Hepatic stellate cell (primary cell): ENCODE results near the gene XRCC5.
"Not testable (repeated sequence)": the region's sequence is repeated elsewhere in the genome, so short reads cannot be mapped to it uniquely, and the experiment has no call there.

ENCODE experiments used
- DNase-seq: peaks from one replicate; pipeline ENCODE4 v3.0.0; 2011; ENCODE audit warnings: low spot score

XRCC5 gene

DNA sequence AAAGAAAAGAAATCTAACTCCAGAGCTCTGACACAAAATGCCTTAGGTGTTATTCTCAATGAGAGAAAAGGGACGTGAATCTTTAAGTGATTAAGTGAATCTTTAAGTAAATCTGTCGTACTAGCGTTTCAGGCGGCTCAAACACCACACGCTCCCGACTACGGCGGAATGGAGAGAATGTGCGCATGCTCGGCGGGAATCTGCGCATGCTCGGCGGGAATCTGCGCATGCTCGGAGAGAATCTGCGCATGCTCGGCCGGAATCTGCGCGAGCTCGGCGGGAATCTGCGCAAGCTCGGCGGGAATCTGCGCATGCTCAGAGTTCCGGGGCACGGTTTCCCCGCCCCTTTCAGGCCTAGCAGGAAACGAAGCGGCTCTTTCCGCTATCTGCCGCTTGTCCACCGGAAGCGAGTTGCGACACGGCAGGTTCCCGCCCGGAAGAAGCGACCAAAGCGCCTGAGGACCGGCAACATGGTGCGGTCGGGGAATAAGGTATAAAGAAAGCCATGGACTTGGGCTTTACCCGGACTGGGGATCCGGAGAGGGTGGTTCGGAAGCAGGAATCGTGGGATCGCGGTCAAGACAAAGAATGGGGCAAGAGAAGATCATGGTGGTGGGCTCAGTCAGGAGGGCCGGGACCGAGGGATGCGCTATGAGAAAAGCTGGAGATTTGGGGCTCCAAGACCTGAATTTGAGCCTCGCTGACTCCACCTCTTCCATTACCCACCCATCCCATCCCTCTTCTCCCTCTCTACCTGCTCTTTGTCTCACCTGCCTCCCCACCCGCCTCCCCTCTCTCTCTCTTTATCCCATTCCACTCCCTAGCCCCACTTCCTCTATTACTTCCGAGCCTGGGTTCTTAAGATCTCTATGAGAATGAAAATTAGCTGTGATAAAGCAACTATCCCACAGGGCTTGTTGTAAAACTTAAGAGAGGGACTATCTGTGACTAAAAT is at the start of gene XRCC5:
Gene XRCC5, plus strand, starts transcription at position 382 of the 955 bp plus-strand sequence. Its CDS starts 89 bp downstream, at position 471.
- DNase-seq: peak; percentile 92

DNA sequence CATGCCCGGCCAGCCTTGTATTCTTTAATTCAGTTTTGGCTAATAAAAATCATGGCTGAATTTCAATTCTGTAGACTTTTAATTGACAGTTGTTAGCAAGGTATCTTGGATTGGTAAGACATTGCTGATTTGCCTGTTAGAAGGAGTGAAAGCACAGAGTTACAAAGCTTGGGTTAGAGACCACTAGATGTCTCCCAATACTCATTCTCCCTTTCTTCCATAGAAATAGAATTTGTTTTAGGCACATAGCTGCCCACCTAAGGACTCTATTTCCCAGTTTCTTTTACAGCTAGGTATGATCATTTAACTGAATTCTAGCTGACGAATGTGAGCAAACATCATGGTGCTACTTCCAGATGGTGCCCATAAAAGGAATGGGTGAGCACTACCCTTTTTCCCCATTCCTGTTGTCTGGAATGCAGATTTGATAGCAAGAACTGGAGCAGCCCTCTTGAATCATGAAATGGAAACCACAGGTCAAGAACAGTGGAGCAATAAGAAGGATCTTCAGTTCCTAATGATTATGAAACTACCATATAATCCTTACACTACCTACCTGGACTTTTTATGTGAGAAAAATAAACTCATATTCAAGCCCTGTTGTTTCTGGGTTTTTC is 45.0 kb upstream of the XRCC5 start:
- DNase-seq: no peak

DNA sequence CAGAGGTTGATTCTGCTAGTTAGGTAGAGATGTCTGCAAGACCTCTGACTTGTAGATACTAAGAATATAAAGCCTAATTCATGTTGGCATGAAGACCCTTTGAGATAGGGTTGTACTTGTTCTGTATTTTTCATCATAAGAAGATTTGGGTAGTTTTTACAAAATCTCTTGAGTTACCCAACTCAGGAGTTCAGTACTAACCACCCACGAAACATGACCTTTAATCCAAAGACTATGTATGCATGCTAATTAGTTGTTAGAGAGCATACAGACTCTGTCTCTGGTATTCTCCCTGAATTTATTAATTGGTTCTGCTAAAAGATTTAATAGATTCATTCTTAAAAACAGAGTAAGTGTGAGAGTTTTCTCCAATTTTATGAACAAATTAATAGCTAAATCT is 44.5 kb upstream of the XRCC5 start:
- DNase-seq: no peak

DNA sequence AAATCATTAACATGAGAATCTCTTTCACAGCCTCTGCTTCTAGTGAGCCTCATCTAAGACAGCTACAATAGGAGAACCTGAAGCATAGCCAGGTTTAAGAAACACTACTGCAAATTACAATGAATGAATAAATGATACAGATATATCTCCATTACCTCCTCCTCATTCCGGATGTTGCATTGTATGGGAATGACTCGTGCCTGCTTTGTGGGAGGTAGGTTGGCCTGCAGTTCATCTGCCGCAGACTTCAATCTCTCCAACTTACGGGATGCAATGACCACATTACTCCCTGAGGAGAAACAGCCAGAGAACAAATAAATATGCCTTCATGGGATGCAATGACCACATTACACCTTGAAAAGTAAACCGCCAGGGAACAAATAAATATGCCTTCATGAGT is 42.9 kb upstream of the XRCC5 start:
- DNase-seq: no peak

DNA sequence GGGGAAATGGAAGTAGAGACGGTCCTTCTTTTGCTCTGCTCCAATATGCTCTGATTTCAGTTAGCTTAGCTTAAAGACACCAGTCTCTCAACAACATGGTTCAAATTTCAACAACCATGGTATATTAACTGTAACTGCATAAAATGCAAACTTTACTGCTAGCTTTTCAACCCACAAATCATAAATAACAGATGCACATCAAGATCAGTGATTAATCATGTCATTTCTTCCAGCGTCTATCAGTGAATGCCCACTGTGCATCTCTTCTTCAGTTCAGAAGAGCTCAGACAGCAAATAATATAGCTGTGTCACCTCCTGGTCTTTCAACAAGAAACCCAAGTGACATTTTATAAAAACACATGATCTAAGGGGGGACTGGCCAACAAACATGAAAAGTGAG is 40.1 kb upstream of the XRCC5 start:
- no peak for DNase-seq

DNA sequence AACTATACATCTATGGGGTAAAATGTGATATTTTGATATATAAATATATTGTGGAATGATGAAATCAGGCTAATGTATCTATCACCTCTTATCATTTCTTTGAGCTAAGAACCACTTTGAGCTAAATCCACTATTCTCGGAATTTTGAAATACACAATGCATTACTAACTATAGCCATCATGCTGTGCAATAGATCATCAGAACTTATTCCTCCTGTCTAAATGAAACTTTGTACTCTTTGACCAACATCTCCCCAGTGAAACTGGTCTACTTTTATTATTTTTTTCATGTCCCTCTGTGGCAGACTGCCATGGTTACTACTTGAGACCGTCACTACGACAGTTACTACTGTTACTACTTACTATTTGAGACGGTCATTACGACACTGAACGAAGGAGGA is 39.0 kb upstream of the XRCC5 start:
- DNase-seq: no peak

DNA sequence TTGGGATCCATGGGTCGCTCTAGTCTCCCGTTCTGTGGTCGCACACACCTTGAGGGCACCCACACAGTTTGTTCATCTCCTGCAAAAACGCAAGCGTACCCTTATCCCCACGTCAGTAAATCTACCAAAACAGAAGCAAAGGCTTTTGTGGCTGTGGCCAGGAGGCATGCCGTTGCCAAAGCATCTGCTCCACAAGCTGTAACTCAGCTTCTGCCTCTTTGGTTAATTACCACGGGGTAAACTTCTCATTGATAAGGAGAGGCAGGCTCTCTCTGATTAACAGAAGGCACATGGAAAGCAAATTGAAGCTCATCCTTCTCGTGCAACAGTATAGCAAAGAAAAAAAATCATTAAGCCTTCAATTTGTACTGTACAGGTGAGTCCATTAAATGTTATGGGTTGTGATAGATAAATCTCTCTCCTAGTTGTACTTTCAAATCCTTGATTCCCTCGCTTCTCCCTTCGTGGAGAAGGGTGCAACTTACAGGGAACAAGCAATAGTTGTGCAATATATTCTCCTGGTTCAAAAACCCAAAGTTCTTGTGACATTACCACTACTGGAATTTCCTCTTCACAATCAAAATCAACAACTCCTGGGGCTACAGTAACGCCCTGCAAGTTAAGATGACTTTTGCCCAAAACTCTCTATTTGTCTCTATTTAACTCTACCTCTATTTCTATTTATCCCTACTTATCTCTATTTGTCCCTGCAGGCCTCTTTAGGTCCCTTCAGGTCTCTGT is 37.9 kb upstream of the XRCC5 start:
- no peak for DNase-seq

DNA sequence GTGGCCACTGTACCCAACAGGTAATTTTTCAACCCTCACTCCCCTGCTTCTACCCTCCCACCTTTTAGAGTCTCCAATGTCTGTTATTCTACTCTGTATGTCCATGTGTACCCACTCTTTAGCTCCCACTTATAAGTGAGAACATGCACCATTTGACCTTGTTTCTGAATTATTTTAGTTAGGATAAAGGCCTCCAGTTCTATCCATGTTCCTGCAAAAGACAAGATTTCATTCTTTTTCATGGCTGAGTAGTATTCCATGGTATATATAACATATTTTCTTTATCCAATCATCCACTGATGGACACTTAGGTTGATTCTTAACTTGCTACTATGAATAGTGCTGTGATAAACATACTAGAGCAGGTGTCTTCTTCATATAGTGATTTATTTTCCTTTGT is 36.7 kb upstream of the XRCC5 start:
- DNase-seq: no peak

DNA sequence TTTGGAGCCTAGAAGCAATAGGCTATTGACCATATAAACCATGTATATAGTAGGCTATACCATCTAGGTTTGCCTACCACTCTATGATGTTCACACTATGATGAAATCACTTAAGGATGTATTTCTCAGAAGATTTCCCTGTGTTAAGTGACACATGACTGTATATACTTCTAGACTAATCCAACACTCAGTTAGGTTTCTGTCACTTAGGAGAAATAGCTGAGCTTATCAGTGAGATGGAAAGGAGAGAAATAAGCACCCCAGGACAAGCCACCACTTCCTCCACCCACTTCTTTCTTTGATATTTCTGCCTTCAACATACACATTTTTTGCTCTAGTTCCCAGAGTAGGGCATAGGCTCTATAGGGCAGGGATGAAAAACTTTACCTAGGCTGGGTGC is 35.4 kb upstream of the XRCC5 start:
- no peak for DNase-seq

DNA sequence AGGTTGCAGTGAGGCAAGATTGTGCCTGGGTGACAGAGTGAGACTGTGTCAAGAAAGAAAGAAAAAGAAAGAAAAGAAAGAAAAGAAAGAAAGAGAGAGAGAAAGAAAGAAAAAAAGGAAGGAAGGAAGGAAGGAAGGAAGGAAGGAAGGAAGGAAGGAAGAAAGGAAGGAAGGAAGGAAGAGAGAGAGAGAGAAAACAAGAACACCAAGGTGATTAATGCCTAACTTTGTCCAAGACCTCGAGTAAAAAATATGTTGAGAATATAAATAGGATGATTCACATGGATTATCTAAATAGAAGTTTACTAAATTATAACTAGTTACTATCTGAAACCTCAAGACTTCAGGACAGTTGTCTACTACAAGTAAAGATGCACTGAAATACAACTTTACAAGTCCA is 34.8 kb upstream of the XRCC5 start:
- no peak for DNase-seq

DNA sequence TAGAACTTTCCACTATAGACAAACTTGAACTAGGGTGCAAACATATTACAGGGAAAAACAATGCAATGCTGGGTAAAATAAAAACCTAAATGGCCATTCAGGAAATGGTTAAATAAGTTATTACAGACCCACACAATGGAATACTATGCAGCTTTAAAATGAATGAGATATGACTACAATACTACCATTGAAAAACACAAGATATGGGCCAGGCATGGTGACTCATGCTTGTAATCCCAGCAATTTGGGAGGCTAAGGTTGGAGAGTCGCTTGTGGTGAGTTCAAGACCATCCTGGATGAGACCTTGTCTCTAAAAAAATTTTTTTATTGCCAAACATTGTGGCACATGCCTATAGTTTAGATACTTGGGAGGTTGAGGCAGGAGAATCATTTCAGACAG is 34.4 kb upstream of the XRCC5 start:
- DNase-seq: no peak

DNA sequence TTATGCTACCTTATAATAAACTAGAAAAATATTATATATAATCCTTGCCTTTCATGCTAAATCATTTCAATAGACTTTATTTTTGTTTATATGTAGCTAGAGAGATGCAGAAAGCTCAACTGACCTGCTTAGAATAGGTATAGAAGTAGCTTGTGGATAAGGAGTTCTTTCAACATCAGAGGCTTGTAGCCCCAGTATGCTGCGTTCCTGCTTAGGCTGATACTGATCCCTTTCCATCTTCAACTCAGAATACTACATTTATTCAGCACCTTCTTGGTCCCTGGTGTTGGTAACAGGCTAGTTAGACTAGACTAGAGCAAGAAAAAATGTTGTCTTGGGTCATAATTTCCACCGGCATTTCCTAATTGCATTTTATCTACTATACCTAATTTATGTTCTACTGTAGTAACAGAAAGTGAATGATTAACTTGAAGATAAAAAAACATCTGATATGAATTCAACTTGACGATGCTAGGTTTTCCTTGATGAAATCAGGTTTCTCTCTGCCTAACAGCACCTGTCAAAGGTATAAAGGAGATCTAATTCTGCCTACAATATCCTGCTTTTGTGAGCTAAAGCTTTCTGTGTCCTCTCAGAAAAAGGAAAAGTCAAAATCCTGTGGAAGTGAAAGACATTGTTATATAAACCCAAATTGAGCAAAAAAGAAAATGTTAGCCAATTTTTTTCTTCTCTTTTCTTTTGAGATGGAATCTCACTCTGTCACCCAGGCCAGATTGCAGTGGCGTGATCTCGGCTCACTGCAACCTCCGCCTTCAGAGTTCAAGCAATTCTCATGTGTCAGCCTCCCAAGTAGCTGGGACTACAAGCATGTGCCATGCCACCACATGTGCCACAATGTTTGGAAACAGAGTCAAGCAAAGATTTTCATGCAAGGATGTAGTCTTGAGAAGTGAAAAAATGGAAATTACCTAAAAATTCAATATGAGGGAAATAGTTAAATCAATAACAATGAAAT is 33.4 kb upstream of the XRCC5 start:
- no peak for DNase-seq

DNA sequence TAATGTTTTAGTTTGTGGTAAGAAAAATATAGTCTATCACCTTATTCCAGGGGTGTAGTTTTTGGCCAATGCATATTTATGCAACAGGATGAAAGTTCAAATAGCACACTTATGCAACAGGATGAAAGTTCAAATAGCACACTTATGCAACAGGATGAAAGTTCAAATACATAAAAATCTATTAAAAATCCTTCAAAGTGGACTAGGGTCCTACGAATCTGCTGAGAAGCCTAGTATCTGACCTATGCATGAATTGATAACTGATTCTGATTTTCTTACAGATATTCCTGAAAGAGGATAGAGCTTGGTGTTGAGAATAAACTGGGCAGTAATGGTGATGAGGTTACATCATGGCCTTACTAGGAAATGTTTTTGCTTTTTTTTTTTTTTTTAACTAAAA is 30.4 kb upstream of the XRCC5 start:
- DNase-seq: no peak

DNA sequence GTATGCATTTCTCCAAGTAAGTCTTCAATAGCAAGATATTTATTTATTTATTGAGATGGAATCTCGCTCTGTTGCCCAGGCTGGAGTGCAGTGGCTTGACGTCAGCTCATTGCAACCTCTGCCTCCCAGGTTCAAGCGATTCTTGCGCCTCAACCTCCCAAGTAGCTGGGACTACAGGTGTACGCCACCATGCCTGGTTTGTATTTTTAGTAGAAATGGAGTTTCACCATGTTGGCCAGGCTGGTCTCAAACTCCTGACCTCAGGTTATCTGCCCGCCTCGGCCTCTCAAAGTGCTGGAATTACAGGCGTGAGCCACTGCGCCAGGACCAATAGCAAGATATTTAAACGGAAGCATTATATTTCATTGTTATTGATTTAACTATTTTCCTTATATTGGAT is 29.1 kb upstream of the XRCC5 start:
- not testable (repeated sequence) for DNase-seq

DNA sequence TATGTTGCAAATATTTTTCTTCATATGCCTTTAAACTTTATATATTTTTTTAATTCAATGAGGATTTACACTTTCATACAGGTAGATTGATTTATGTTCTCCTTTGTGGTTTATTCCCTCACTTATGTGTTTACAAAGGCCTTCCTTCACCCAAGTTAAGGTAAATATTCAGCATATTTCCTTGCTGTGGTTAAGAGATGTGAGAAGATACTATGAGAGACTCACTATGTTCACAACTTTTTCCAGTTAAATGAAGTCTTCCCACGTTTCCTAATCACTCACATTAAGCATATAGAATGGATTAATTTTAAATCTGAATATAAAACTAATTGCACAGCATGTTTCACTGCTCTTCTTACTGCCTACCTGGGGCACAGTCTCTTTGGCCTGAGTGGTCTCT is 28.1 kb upstream of the XRCC5 start:
- DNase-seq: no peak

DNA sequence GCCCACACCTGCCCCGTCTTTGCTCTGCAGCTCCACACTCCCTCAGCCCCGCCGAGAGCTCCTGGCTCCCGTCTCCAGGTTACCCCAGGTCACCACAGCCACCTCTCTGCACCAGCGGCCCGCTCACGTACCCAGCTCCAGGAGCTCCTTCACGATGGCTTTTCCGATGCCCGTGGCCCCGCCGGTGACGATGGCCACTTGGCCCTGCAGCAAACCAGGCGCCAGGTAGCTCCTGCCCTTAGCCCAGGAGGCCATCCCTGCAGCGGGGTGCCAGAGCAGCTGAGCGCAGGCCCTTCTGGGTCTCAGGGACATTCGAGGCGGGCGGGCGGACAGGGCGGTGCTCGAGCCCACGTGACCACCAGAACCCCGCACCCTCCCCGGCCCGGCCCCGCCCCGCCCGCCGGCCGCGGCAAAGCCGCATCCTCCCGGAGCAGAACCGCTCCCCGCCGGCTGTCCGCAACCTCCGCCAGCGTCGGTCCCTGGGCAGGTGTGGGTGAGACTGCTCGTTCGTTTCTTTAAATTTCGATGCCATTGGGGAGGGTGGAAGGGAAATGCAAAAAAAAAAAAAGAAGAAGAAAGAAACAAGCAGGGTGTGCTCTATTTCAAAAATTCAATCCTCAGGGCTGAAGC is 27.5 kb upstream of the XRCC5 start, which contains the start of the genes PECR and TMEM169:
Gene PECR, minus strand, starts transcription at position 323 of the 630 bp plus-strand sequence. Its CDS starts 68 bp downstream, at position 255.
Gene TMEM169, plus strand, starts transcription at position 433 of the 630 bp plus-strand sequence. CDS start 14,045 bp downstream, outside the sequence.
- DNase-seq: peak; percentile 85

DNA sequence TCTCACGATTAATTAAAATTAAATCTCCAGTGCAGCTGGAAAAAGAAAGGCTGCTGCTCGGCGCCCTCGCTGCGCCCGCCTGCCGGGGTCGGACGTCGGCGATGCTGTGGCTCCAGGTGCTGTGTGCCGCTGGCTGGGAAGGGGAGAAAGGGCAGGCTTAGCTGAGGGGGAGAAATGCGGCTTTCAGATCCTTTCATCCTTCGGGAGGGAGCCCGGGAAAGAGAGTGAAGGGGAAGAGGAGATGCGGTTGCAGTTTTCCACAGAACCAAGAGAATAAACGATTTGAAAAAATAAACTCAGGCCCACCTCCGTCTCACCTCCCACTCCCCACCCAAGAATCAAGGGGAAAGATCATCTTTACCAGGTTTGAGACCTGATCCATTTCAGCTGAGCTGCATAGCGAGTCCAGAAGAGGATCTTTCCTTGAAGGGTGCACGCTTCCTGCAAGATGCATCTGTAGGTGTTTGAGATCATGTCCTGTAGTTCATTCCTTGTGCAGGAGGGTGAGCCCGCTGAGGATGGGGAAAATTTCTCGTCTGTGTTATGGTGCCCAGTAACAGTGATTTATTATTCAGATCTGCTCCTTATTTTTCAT is 26.9 kb upstream of the XRCC5 start:
- no peak for DNase-seq

DNA sequence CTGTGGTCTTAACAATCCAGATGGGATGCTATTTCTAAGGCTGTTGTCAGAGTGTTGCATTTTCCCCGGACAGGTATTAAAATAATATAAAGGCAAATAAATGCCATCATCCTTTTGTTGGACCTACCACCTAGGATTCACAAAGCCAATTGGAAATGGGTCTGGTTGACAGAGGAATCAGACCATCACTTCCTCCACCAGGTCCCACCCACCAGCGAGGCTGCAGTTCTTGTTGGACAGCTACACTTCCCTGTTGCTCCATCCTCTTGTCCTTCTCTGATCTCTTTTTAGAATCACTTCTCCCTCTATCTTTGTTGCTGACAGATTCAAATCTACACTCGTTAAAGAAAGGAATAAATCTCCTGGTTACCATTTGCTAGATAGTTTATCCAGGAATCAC is 26.3 kb upstream of the XRCC5 start:
- no peak for DNase-seq

DNA sequence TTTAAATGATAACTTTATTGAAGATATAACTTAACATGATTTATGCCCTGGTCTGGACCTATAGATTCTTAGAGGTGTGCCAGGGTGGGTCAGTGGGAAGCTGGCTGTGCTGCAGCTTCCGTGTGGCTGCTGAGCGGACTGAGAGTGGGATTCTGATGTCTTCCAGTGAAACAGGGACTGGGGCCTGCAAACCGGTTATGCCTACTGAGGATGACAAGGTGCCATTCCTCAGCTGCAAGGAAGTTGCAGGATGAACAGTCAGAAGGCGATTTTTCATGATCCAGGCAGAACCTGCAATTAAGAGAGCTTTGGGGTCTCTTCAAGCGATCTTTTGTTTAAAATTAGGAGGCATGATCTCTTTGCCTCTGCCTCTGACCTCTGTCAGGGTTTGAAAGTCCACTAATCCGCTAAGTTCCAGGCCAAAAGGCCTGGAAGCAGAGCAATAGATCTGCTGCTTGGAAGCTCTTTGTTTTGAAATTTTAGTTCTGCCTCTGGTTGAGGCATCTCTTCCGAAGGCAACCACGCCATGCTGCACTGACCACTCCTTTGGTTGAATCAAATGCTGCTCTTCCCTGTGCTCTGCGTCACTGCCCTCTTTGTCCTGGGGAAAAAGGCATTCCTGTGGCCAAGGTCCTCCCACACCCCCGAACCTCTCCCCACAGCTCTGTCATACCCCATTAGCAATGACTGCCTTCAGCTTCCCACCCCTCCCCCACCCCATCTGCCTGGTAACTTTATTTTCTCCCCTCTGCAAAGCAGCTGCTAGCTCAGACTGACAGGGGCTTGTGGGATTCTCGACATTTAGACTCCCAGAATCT is 25.5 kb upstream of the XRCC5 start:
- no peak for DNase-seq

DNA sequence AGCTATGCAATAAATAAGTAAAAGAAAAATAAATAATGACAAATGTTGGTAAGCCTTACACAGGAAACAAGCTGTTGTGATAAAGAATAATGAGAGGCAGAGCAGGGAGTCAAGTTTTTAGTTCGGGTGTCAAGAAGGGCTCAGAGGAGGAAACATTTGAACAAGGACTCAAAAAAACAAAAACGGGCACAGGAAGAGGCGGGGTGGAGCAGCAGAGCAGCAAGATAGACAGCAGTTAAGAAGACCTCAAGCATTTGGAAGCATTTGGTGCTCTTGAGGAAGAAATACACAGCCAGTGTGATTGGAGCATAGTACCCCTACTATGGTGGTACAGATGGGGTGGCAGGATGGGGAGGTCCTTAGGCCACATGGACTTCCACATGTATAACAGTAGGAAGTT is 24.6 kb upstream of the XRCC5 start:
- DNase-seq: no peak
